BJ (cell line): ENCODE measurements around the gene TMEM108. TPM values are rescaled to one million over a fixed set of nuclear protein-coding genes. Genes with fewer than 3 reads are reported as not detected.

Experiments
- CTCF ChIA-PET: fragments of 350-600 bp; formaldehyde crosslinking; extraction: SDS; loops from one replicate; lab custom pipeline; 2021; ENCODE audit warnings: antibody characterized with exemption, inconsistent platforms; lab: Yijun Ruan, JAX
- POLR2A ChIA-PET: fragments of 300-600 bp; sonication (Branson Sonifier 250); formaldehyde crosslinking; extraction: SDS; loops from one replicate; lab custom pipeline; 2021; ENCODE audit warnings: antibody characterized with exemption; lab: Charles Lee
- DNase-seq: peaks from one replicate; pipeline ENCODE4 v3.0.0-alpha.2; 2011; ENCODE audit warnings: low read depth
- H3K27me3 ChIP-seq: 2 replicates; pipeline ENCODE4 v1.6.0; 2011; ENCODE audit warnings: low read length; ENCODE audit not compliant: control insufficient read depth, insufficient read depth
- H3K36me3 ChIP-seq: 2 replicates; pipeline ENCODE4 v1.5.1; 2011; ENCODE audit warnings: low read length; ENCODE audit not compliant: control insufficient read depth, insufficient read depth
- H3K4me3 ChIP-seq: 2 replicates; pipeline ENCODE4 v1.5.1; 2011; ENCODE audit warnings: low read depth, mild to moderate bottlenecking, control low read depth, low read length
- polyA plus RNA-seq: library from polyadenylated mRNA; depleted of rRNA; stranded (reverse); fragments of >200 nt; gene quantifications from 2 replicates; pipeline ENCODE4 v1.2.3, GENCODE V29; 2011
- TF ChIP-seq, protein P1 (sequence below): IDR thresholded peaks from 2 replicates; pipeline ENCODE4 v1.5.1; 2011; ENCODE audit warnings: low read depth, mild to moderate bottlenecking, control low read depth, inconsistent platforms, low read length, moderate library complexity; ENCODE audit not compliant: insufficient read depth

The TMEM108 gene
- polyA plus RNA-seq, 1 experiment = not detected

- Histone ChIP-seq H3K36me3 (no peaks in the 10 kb centered on the region), H3K4me3 (no peak overlapping the region), H3K27me3 (0 out of 2 replicates have a peak, but pooled peaks cover 1% of the 10 kb centered on the region)
- POLR2A ChIA-PET = no interaction called here
- DNase-seq = no peak
- CTCF ChIA-PET = no interaction called here
- TF ChIP-seq, protein P1, sequence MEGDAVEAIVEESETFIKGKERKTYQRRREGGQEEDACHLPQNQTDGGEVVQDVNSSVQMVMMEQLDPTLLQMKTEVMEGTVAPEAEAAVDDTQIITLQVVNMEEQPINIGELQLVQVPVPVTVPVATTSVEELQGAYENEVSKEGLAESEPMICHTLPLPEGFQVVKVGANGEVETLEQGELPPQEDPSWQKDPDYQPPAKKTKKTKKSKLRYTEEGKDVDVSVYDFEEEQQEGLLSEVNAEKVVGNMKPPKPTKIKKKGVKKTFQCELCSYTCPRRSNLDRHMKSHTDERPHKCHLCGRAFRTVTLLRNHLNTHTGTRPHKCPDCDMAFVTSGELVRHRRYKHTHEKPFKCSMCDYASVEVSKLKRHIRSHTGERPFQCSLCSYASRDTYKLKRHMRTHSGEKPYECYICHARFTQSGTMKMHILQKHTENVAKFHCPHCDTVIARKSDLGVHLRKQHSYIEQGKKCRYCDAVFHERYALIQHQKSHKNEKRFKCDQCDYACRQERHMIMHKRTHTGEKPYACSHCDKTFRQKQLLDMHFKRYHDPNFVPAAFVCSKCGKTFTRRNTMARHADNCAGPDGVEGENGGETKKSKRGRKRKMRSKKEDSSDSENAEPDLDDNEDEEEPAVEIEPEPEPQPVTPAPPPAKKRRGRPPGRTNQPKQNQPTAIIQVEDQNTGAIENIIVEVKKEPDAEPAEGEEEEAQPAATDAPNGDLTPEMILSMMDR = no peak
These were observed 324.3 kb downstream of the TMEM108 start for GRCh38 chr3:133362539-133362938.

DNA sequence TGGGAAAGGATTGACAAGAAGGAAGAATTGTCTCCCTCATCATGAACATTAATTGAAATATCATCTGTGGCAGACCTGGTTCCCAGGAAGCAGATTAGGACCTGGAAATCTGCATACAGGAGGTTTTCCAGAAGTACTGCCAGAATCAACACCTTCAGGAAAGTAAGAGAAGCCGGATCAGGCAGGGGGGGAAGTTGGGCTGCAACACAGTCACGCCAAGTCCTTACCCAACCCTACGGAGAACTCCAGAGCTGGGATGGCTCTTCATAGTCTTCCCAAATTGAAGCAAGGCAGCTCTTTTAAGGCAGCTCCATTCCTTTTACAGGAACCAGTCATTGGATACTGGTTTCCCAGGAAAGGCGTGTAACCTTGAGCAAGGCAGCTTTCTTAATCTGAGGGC is 326.5 kb downstream of the TMEM108 start:
- POLR2A ChIA-PET = no interaction called here
- Histone ChIP-seq H3K36me3 (no peaks in the 10 kb centered on the region), H3K27me3 (no peaks in the 10 kb centered on the region), H3K4me3 (no peak overlapping the region)
- TF ChIP-seq, protein P1 = no peak
- CTCF ChIA-PET = interaction anchor here (1.5 kb wide), 1 partner anchor 13 kb away, joined by 3 read pairs; no protein-coding TSS in a partner anchor
- no peak for DNase-seq

DNA sequence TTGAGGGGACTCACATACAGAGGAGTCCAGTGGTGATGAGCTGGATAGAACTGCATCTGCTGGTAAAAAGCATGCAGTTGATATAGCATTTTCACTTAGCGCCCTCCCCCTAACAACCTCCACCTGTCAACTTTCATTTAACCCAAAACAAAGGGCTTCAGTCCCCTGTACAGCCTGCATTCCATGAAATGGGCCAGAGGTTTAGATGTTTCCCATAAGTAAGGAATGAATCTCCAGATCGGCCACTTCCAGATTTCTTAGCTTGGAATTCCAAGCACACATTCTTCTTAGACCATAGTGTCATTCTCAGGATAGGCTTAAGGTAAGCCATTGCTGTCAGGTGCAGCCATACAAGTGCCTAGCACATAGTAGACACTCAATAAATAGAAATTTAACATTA is 328.7 kb downstream of the TMEM108 start:
- TF ChIP-seq, protein P1 = no peak
- Histone ChIP-seq H3K4me3 (no peak overlapping the region), H3K27me3 (no peaks in the 10 kb centered on the region), H3K36me3 (no peaks in the 10 kb centered on the region)
- ChIA-PET POLR2A (no interaction called here), CTCF (no interaction called here)
- DNase-seq = no peak

DNA sequence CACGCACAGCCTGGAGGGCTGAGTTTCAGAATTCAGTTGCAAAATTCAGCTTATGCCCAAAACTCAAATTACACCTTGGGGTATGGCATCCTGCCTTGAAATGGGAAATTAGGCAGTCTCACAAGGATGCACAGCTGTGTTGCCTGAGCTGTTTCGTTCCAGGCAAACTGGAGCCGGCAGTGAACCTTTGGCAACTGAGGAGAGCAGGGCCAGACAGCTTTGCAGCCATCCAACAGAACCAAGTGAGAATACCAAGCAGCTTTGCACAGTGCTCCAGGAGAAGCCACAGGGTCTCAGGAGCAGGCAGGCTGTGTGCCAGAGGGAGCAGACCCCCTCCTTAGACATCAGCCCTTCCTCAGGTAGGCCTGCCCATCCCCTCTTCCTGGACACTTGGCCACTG is 329.2 kb downstream of the TMEM108 start:
- H3K27me3 ChIP-seq = no peaks in the 10 kb centered on the region
- ChIA-PET CTCF (interaction anchor here (1.6 kb wide), 1 partner anchor 636 kb away, joined by 4 read pairs; no protein-coding TSS in a partner anchor), POLR2A (no interaction called here)
- no peak overlapping the region for H3K4me3 ChIP-seq
- TF ChIP-seq, protein P1 = no peak
- no peaks in the 10 kb centered on the region for H3K36me3 ChIP-seq
- DNase-seq = no peak

GRCh38 chr3:133367956-133368355 is 329.8 kb downstream of the TMEM108 start:
- DNase-seq = no peak
- ChIA-PET POLR2A (no interaction called here), CTCF (interaction anchor here (0.9 to 1.6 kb wide), 2 partner anchors 637 to 644 kb away, joined by 3 to 4 read pairs; no protein-coding TSS in a partner anchor)
- H3K4me3 ChIP-seq = no peak overlapping the region
- TF ChIP-seq, protein P1 = no peak
- H3K27me3 ChIP-seq = no peaks in the 10 kb centered on the region
- H3K36me3 ChIP-seq = no peaks in the 10 kb centered on the region
